CD14-positive monocyte (primary cell): ENCODE data around the gene PET117. TPM values are rescaled to one million over a fixed set of nuclear protein-coding genes. Genes with fewer than 3 reads are reported as not detected.
A peak's percentile ranks its signal among the peaks of the same experiment; 100 is the strongest.

ENCODE experiments used
- DNase-seq, 3 donors: peaks; one replicate each; pipeline ENCODE4 v3.0.0-alpha.2; 2011 to 2022
- H2AFZ ChIP-seq: 2 replicates; pipeline ENCODE4 v1.6.0; 2012; ENCODE audit warnings: mild to moderate bottlenecking, low read depth, low read length, inconsistent platforms; ENCODE audit not compliant: insufficient read depth, poor library complexity, severe bottlenecking
- H3K27ac ChIP-seq, 2 donors: 1 replicate in 1 of 2; 2 replicates in 1 of 2; pipeline ENCODE4 v1.5.1; 2012 to 2013; ENCODE audit warnings: low read length in 2 of 2, control low read depth in 1 of 2, inconsistent platforms in 1 of 2, low read depth in 1 of 2, mild to moderate bottlenecking in 1 of 2
- H3K27me3 ChIP-seq, 2 donors: one replicate each; pipeline versions ENCODE4 v1.6.0 to v1.6.1; 2011 to 2013; ENCODE audit warnings: low read length in 2 of 2; ENCODE audit not compliant: control insufficient read depth in 2 of 2, insufficient read depth in 2 of 2
- H3K36me3 ChIP-seq, 2 donors: replicated peaks in 1 of 2; 1 replicate in 1 of 2; 2 replicates in 1 of 2; pipeline versions ENCODE4 v1.5.1 to v1.6.1; 2012 to 2013; ENCODE audit warnings: low read length in 2 of 2, control low read depth in 1 of 2, inconsistent platforms in 1 of 2, mild to moderate bottlenecking in 1 of 2; ENCODE audit not compliant: insufficient read depth in 2 of 2, control insufficient read depth in 1 of 2
- H3K4me1 ChIP-seq, 2 donors: 1 replicate in 1 of 2; 2 replicates in 1 of 2; pipeline versions ENCODE4 v1.5.1 to v1.6.1; 2012 to 2013; ENCODE audit warnings: low read length in 2 of 2, control low read depth in 1 of 2, inconsistent platforms in 1 of 2, mild to moderate bottlenecking in 1 of 2, moderate library complexity in 1 of 2; ENCODE audit not compliant: insufficient read depth in 2 of 2, control insufficient read depth in 1 of 2
- H3K4me2 ChIP-seq: replicated peaks from 2 replicates; pipeline ENCODE3; 2012; ENCODE audit warnings: low read length, moderate library complexity, mild to moderate bottlenecking; ENCODE audit not compliant: poor library complexity, severe bottlenecking; ENCODE audit errors: extremely low read depth
- H3K4me3 ChIP-seq, 3 experiments: fragments of 200-600 bp in 1 of 3; sonication (generic) in 1 of 3; replicated peaks in 1 of 3; 1 replicate in 2 of 3; 2 replicates in 1 of 3; pipeline ENCODE4 v1.5.1; 2011 to 2013; ENCODE audit warnings: low read length in 3 of 3, mild to moderate bottlenecking in 3 of 3, control low read depth in 2 of 3, low read depth in 2 of 3, inconsistent platforms in 1 of 3, moderate library complexity in 1 of 3
- H3K79me2 ChIP-seq: 2 replicates; pipeline ENCODE4 v1.6.0; 2012; ENCODE audit warnings: mild to moderate bottlenecking, control low read depth, inconsistent platforms, low read length, moderate library complexity; ENCODE audit not compliant: insufficient read depth
- H3K9ac ChIP-seq: 2 replicates; pipeline ENCODE4 v1.6.0; 2017; ENCODE audit warnings: low read length, mild to moderate bottlenecking; ENCODE audit not compliant: insufficient read depth, poor library complexity, severe bottlenecking
- H3K9me3 ChIP-seq, 2 donors: replicated peaks in 1 of 2; 1 replicate in 1 of 2; 2 replicates in 1 of 2; pipeline versions ENCODE4 v1.5.1 to v1.6.1; 2012 to 2013; ENCODE audit warnings: low read length in 2 of 2, control low read depth in 1 of 2; ENCODE audit not compliant: control insufficient read depth in 1 of 2, insufficient read depth in 1 of 2
- H4K20me1 ChIP-seq: 2 replicates; pipeline ENCODE4 v1.6.0; 2012; ENCODE audit warnings: mild to moderate bottlenecking, low read length, control low read depth, moderate library complexity; ENCODE audit not compliant: insufficient read depth
- H3K27ac Mint-ChIP-seq, 7 donors: one replicate each; pipeline ENCODE4 v1.8.0; 2020; ENCODE audit warnings: mild to moderate bottlenecking in 7 of 7, mixed read lengths in 7 of 7, moderate library complexity in 6 of 7, inconsistent platforms in 2 of 7
- H3K27me3 Mint-ChIP-seq, 3 donors: one replicate each; pipeline ENCODE4 v1.8.0; 2021 to 2022; ENCODE audit warnings: low read depth in 3 of 3, mild to moderate bottlenecking in 3 of 3, mixed read lengths in 3 of 3, moderate library complexity in 3 of 3, inconsistent platforms in 1 of 3
- H3K36me3 Mint-ChIP-seq, 2 donors: one replicate each; pipeline ENCODE4 v1.8.0; 2020; ENCODE audit warnings: mixed read lengths in 2 of 2, inconsistent platforms in 1 of 2, mild to moderate bottlenecking in 1 of 2
- H3K4me1 Mint-ChIP-seq: one replicate; pipeline ENCODE4 v1.8.0; 2020; ENCODE audit warnings: mild to moderate bottlenecking, mixed read lengths
- H3K4me3 Mint-ChIP-seq, 2 donors: one replicate each; pipeline ENCODE4 v1.8.0; 2020; ENCODE audit warnings: mild to moderate bottlenecking in 2 of 2, mixed read lengths in 2 of 2, moderate library complexity in 1 of 2
- H3K9me3 Mint-ChIP-seq, 7 donors: one replicate each; pipeline ENCODE4 v1.8.0; 2020 to 2022; ENCODE audit warnings: mixed read lengths in 7 of 7, mild to moderate bottlenecking in 6 of 7, moderate library complexity in 6 of 7, inconsistent platforms in 2 of 7
- CTCF ChIP-seq: fragments of 200-600 bp; IDR thresholded peaks from one replicate; pipeline ENCODE4 v1.8.0; 2022; ENCODE audit warnings: antibody characterized with exemption, mild to moderate bottlenecking
- WGBS: methylation state at CpG from one replicate; pipeline ENCODE4 v1.1.5; 2013; ENCODE audit warnings: missing lambda C conversion rate; ENCODE audit not compliant: insufficient coverage; 5-methylcytosine and 5-hydroxymethylcytosine counted together
- intact Hi-C, 2 donors: fragments of 100-400 bp; cut with micrococcal nuclease; formaldehyde crosslinking; loops; one replicate each; pipeline versions ENCODE4 v1.15.0 to v1.15.1; 2023
- polyA plus RNA-seq, 3 donors: library from polyadenylated mRNA; depleted of rRNA in 1 of 3; unstranded in 2 of 3; stranded (reverse) in 1 of 3; fragments of 300-500 nt in 2 of 3; fragments of >200 nt in 1 of 3; fragmentation: Illumina TruSeq in 2 of 3; gene quantifications; 1 replicate in 2 of 3; 2 replicates in 1 of 3; pipeline ENCODE4 v1.2.3, GENCODE V29; 2012 to 2021

Gene PET117
- polyA plus RNA-seq, 3 donors: 3.9 to 19.5 (median 16.6) TPM

- H3K9me3 Mint-ChIP-seq: peaks cover 0 to 4% (median 3%) of the 10 kb centered on the region in 7 donors
- H3K27ac ChIP-seq: no peak overlapping the region
- no peak for DNase-seq
- WGBS: no CpG with 5 or more reads among the region's 1 CpG
- TF ChIP-seq CTCF: no peak
- H2AFZ ChIP-seq: no peak overlapping the region
- H3K4me3 Mint-ChIP-seq: peak overlapping the region in 1 of 2 donors; percentile 11
- peaks cover 2 to 6% (median 3%) of the 10 kb centered on the region in 3 donors for H3K27me3 Mint-ChIP-seq
- H3K4me3 ChIP-seq: no peak overlapping the region
- no peak overlapping the region for H3K27ac Mint-ChIP-seq
- no peaks in the 10 kb centered on the region for H3K27me3 ChIP-seq
- H3K4me1 Mint-ChIP-seq: peaks cover 13% of the 10 kb centered on the region
- no peak overlapping the region for H3K9ac ChIP-seq
- no peaks in the 10 kb centered on the region for H3K9me3 ChIP-seq
- H3K79me2 ChIP-seq: no peaks in the 10 kb centered on the region
- H3K36me3 ChIP-seq: no peaks in the 10 kb centered on the region
- H3K4me1 ChIP-seq: peaks cover 4 to 8% of the 10 kb centered on the region in 2 donors
- no peaks in the 10 kb centered on the region for H4K20me1 ChIP-seq
- intact Hi-C loops: loop anchor here in 1 of 2 donors (10.0 kb wide), 2 partner anchors 78 to 662 kb away; partner anchors contain the start of gene OVOL2
- H3K36me3 Mint-ChIP-seq: no peaks in the 10 kb centered on the region
- no peak overlapping the region for H3K4me2 ChIP-seq
Observed at GRCh38 chr20:18132663-18133062, 5.0 kb upstream of the PET117 start.

DNA sequence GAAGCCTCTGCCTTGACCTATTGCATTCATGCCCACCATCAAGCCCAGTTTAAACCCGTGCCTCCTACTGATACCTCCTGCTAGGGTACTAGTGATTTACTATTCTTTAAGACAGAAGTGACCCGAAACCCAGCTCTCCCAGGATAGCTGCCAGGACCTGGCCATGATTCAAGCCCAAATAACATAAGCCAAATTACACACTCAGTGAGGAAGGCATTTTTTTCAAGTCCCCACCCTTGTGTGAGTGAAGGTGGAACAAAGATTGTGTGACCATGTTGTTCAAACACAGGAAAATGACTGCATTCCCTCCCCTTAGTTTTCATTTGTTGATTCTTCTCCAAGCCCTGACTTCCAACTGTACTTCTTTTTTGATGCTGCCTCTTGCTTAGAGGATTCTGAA is 3.7 kb upstream of the PET117 start:
- peaks cover 14% of the 10 kb centered on the region for H3K4me1 Mint-ChIP-seq
- no CpG with 5 or more reads among the region's 2 CpGs for WGBS
- peaks cover 11% of the 10 kb centered on the region for H3K79me2 ChIP-seq
- no peak for TF ChIP-seq CTCF
- no peaks in the 10 kb centered on the region for H3K9me3 ChIP-seq
- no peak overlapping the region for H3K4me3 Mint-ChIP-seq
- H3K4me2 ChIP-seq: no peak overlapping the region
- H3K36me3 Mint-ChIP-seq: no peaks in the 10 kb centered on the region
- no peaks in the 10 kb centered on the region for H4K20me1 ChIP-seq
- no peak overlapping the region for H3K4me3 ChIP-seq
- DNase-seq: no peak
- H3K27ac ChIP-seq: no peak overlapping the region
- no peaks in the 10 kb centered on the region for H3K36me3 ChIP-seq
- H3K27me3 Mint-ChIP-seq: peaks cover 0 to 6% (median 3%) of the 10 kb centered on the region in 3 donors
- intact Hi-C loops: loop anchor here in 1 of 2 donors (10.0 kb wide), 2 partner anchors 79 to 661 kb away; partner anchors contain the start of gene OVOL2
- H3K9ac ChIP-seq: no peak overlapping the region
- peaks cover 0 to 4% (median 3%) of the 10 kb centered on the region in 7 donors for H3K9me3 Mint-ChIP-seq
- peak overlapping the region; percentile 56 for H2AFZ ChIP-seq
- H3K27ac Mint-ChIP-seq: no peak overlapping the region
- peaks cover 12 to 19% of the 10 kb centered on the region in 2 donors for H3K4me1 ChIP-seq
- H3K27me3 ChIP-seq: no peaks in the 10 kb centered on the region
